Osteocyte (in vitro differentiated cells): ENCODE measurements around the gene RNF151. TPM values are rescaled to one million over a fixed set of nuclear protein-coding genes. Genes with fewer than 3 reads are reported as not detected.

Experiments
- DNase-seq: peaks from one replicate; pipeline ENCODE4 v3.0.0; 2021; ENCODE audit warnings: mixed read lengths; ENCODE audit not compliant: unreplicated experiment; ENCODE audit errors: extremely low spot score
- H3K27ac Mint-ChIP-seq: one replicate; pipeline ENCODE4 v1.8.0; 2021; ENCODE audit warnings: mild to moderate bottlenecking, mixed read lengths; ENCODE audit not compliant: unreplicated experiment
- H3K27me3 Mint-ChIP-seq: one replicate; pipeline ENCODE4 v1.8.0; 2021; ENCODE audit warnings: mixed read lengths; ENCODE audit not compliant: unreplicated experiment
- H3K36me3 Mint-ChIP-seq: one replicate; pipeline ENCODE4 v1.8.0; 2021; ENCODE audit warnings: mixed read lengths; ENCODE audit not compliant: unreplicated experiment
- H3K4me1 Mint-ChIP-seq: one replicate; pipeline ENCODE4 v1.8.0; 2021; ENCODE audit warnings: mixed read lengths; ENCODE audit not compliant: unreplicated experiment
- H3K4me3 Mint-ChIP-seq: one replicate; pipeline ENCODE4 v1.8.0; 2021; ENCODE audit warnings: mild to moderate bottlenecking, moderate library complexity, mixed read lengths; ENCODE audit not compliant: unreplicated experiment
- H3K9me3 Mint-ChIP-seq: one replicate; pipeline ENCODE4 v1.8.0; 2021; ENCODE audit warnings: mixed read lengths; ENCODE audit not compliant: unreplicated experiment
- total RNA-seq: library from RNA; stranded (reverse); gene quantifications from 2 replicates; pipeline ENCODE4 v1.2.1, GENCODE V29; 2021
- TF ChIP-seq, protein P1 (sequence below): fragments of 200-600 bp; sonication (generic); IDR thresholded peaks from 2 replicates; pipeline ENCODE4 v1.5.0; 2021; ENCODE audit warnings: antibody characterized with exemption, mild to moderate bottlenecking, moderate library complexity

RNF151 gene
- total RNA-seq, 1 donor from 2014 or later, result 0.46 TPM

DNA sequence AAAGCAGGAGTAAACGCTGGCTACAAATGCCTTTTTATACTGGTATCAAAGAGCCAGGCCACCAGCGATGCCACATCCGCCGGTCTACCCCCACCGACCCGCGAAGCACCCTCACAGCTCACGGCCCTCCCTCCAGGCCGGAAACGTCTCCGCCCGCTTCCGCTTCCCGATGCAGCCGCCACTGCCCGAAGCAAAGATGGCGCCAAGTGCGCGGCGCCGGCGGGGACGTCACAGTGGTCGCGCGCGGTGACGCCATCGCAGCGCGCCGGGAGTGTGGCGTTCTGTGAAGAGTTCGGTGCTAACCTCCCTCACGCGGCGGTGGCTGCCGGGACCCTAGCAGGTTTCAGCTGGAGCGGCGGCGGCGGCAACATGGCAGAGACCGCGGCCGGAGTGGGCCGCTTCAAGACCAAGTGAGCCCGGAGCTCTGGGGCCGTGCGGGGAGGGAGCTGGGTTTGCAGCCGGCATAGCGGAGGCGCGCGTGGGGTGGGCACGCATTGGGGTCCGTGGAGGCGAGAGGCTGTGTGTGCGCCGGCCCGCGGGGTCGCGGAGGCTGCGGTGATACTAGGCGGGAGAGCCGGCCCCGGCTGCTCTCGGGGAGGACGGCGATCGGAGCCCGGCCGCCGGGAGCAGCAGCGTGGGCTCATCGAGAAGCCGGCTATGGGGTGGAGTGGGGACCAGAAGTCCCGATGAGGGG lies 5.3 kb downstream of the RNF151 start, which contains the start of gene TBL3:
Gene TBL3, plus strand, starts transcription at position 258 of the 694 bp plus-strand sequence. Its CDS starts 112 bp downstream, at position 370.
- Mint-ChIP-seq H3K27ac (peak within 1 kb of the TSS; percentile 98), H3K4me1 (peaks cover 24% of the 10 kb centered on the region), H3K36me3 (peaks cover 12% of the 10 kb centered on the region), H3K27me3 (no peaks in the 10 kb centered on the region), H3K9me3 (no peaks in the 10 kb centered on the region), H3K4me3 (peak within 1 kb of the TSS; percentile 94)
- TF ChIP-seq, protein P1, sequence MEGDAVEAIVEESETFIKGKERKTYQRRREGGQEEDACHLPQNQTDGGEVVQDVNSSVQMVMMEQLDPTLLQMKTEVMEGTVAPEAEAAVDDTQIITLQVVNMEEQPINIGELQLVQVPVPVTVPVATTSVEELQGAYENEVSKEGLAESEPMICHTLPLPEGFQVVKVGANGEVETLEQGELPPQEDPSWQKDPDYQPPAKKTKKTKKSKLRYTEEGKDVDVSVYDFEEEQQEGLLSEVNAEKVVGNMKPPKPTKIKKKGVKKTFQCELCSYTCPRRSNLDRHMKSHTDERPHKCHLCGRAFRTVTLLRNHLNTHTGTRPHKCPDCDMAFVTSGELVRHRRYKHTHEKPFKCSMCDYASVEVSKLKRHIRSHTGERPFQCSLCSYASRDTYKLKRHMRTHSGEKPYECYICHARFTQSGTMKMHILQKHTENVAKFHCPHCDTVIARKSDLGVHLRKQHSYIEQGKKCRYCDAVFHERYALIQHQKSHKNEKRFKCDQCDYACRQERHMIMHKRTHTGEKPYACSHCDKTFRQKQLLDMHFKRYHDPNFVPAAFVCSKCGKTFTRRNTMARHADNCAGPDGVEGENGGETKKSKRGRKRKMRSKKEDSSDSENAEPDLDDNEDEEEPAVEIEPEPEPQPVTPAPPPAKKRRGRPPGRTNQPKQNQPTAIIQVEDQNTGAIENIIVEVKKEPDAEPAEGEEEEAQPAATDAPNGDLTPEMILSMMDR, result no peak
- DNase-seq, result peak; percentile 97

GRCh38 chr16:1972490-1972877 lies 5.8 kb downstream of the RNF151 start:
- TF ChIP-seq, protein P1, result no peak
- H3K4me3 Mint-ChIP-seq, result peak overlapping the region; percentile 94

GRCh38 chr16:1973461-1974156 lies 7.0 kb downstream of the RNF151 start:
- Mint-ChIP-seq H3K4me1 (peaks cover 22% of the 10 kb centered on the region), H3K27me3 (no peaks in the 10 kb centered on the region), H3K9me3 (no peaks in the 10 kb centered on the region), H3K36me3 (peaks cover 12% of the 10 kb centered on the region), H3K27ac (no peak overlapping the region), H3K4me3 (peak overlapping the region; percentile 94)
- no peak for DNase-seq
- TF ChIP-seq, protein P1, result no peak

More at GRCh38 chr16:1972490-1972877, 5.8 kb downstream of the RNF151 start:
- Mint-ChIP-seq H3K4me1 (peaks cover 22% of the 10 kb centered on the region), H3K36me3 (peaks cover 12% of the 10 kb centered on the region), H3K27ac (peak overlapping the region; percentile 98), H3K27me3 (no peaks in the 10 kb centered on the region), H3K9me3 (no peaks in the 10 kb centered on the region)
- DNase-seq, result no peak

- Mint-ChIP-seq H3K4me1 (peaks cover 22% of the 10 kb centered on the region), H3K27ac (no peak overlapping the region), H3K27me3 (no peaks in the 10 kb centered on the region), H3K9me3 (no peaks in the 10 kb centered on the region), H3K4me3 (no peak overlapping the region), H3K36me3 (peaks cover 12% of the 10 kb centered on the region)
- DNase-seq, result no peak
- TF ChIP-seq, protein P1, result no peak
These were observed 7.8 kb downstream of the RNF151 start for GRCh38 chr16:1974157-1975070.
